HEK293T (cell line): ENCODE results near the gene MMS19.

Experiments used
- BHLHE40 ChIP-seq: fragments of 450-650 bp; IDR thresholded peaks from 2 replicates; pipeline ENCODE4 v1.6.1; 2016; ENCODE audit warnings: mild to moderate bottlenecking, moderate library complexity, borderline replicate concordance
- ELF4 ChIP-seq: fragments of 450-650 bp; IDR thresholded peaks from 2 replicates; pipeline ENCODE4 v1.6.1; 2017; ENCODE audit warnings: antibody characterized with exemption
- FOXA1 ChIP-seq: fragments of 450-650 bp; IDR thresholded peaks from 2 replicates; pipeline ENCODE4 v1.6.1; 2016; ENCODE audit warnings: mild to moderate bottlenecking
- FOXK2 ChIP-seq: fragments of 450-650 bp; IDR thresholded peaks from 2 replicates; pipeline ENCODE4 v1.6.1; 2016; ENCODE audit warnings: mild to moderate bottlenecking
- FOXM1 ChIP-seq: fragments of 450-650 bp; IDR thresholded peaks from 2 replicates; pipeline ENCODE4 v1.6.1; 2017; ENCODE audit warnings: mild to moderate bottlenecking, borderline replicate concordance
- HDGF ChIP-seq: fragments of 450-650 bp; IDR thresholded peaks from 2 replicates; pipeline ENCODE4 v1.6.1; 2017; ENCODE audit warnings: antibody characterized with exemption, borderline replicate concordance
- L3MBTL2 ChIP-seq: fragments of 450-650 bp; conservative IDR thresholded peaks from 2 replicates; pipeline ENCODE4 v1.6.1; 2016; ENCODE audit warnings: mild to moderate bottlenecking
- NFRKB ChIP-seq: fragments of 450-650 bp; IDR thresholded peaks from 2 replicates; pipeline ENCODE4 v1.6.1; 2016; ENCODE audit warnings: mild to moderate bottlenecking, moderate library complexity
- SP1 ChIP-seq: fragments of 450-650 bp; IDR thresholded peaks from 2 replicates; pipeline ENCODE4 v1.6.1; 2017
- SUZ12 ChIP-seq: fragments of 450-650 bp; IDR thresholded peaks from 2 replicates; pipeline ENCODE4 v1.6.1; 2016; ENCODE audit warnings: mild to moderate bottlenecking
- TARDBP ChIP-seq: fragments of 450-650 bp; IDR thresholded peaks from 2 replicates; pipeline ENCODE4 v1.6.1; 2016

- TF ChIP-seq FOXA1 (no peak), FOXM1 (no peak), NFRKB (no peak), SUZ12 (no peak), ELF4 (no peak), TARDBP (no peak), BHLHE40 (no peak), SP1 (no peak), FOXK2 (no peak), HDGF (no peak), L3MBTL2 (no peak)
Measured at GRCh38 chr10:97483921-97484320, 14.3 kb downstream of the MMS19 start.
